Activated T-cell treated with anti-CD3 and anti-CD28 coated beads for 24 hours (primary cell): Measurements from ENCODE around the gene HHIP.

Experiments used
- DNase-seq: peaks from one replicate; pipeline ENCODE4 v3.0.0-alpha.2; 2020; ENCODE audit warnings: low read depth

The HHIP gene

GRCh38 chr4:144709793-144710525 is 64.0 kb downstream of the HHIP start:
- no peak for DNase-seq

GRCh38 chr4:144710526-144710912 is 64.6 kb downstream of the HHIP start:
- DNase-seq: no peak

GRCh38 chr4:144711700-144712456 is 65.9 kb downstream of the HHIP start:
- no peak for DNase-seq

GRCh38 chr4:144712775-144713174 is 66.8 kb downstream of the HHIP start:
- no peak for DNase-seq

GRCh38 chr4:144714166-144714565 is 68.2 kb downstream of the HHIP start:
- no peak for DNase-seq

GRCh38 chr4:144715230-144715629 is 69.3 kb downstream of the HHIP start:
- no peak for DNase-seq

GRCh38 chr4:144716778-144717177 is 70.8 kb downstream of the HHIP start:
- no peak for DNase-seq

GRCh38 chr4:144718958-144719512 is 73.1 kb downstream of the HHIP start:
- DNase-seq: no peak

- no peak for DNase-seq
Measured at GRCh38 chr4:144720491-144720890, 74.5 kb downstream of the HHIP start.

- DNase-seq: no peak
Measured at GRCh38 chr4:144721994-144722393, 76.0 kb downstream of the HHIP start.

- no peak for DNase-seq
Measured at GRCh38 chr4:144723471-144723870, 77.5 kb downstream of the HHIP start.

- DNase-seq: no peak
Measured at GRCh38 chr4:144729175-144729574, 83.2 kb downstream of the HHIP start.

- no peak for DNase-seq
Measured at GRCh38 chr4:144732584-144733428, 86.8 kb downstream of the HHIP start.

- no peak for DNase-seq
Measured at GRCh38 chr4:144733566-144733965, 87.6 kb downstream of the HHIP start.

- DNase-seq: no peak
Measured at GRCh38 chr4:144734522-144734921, 88.6 kb downstream of the HHIP start.

- DNase-seq: no peak
Measured at GRCh38 chr4:144738649-144739048, 92.7 kb downstream of the HHIP start.

GRCh38 chr4:144739511-144740033 is 93.6 kb downstream of the HHIP start:
- no peak for DNase-seq

GRCh38 chr4:144740316-144740715 is 94.4 kb downstream of the HHIP start:
- DNase-seq: no peak

GRCh38 chr4:144748814-144749555 is 103.0 kb downstream of the HHIP start:
- DNase-seq: no peak

- DNase-seq: no peak
Measured at GRCh38 chr4:144750348-144750747, 104.4 kb downstream of the HHIP start.
